Renal cortex interstitium (tissue), 11 donors: ENCODE measurements around the gene CACNA1C. TPM values are rescaled to one million over a fixed set of nuclear protein-coding genes. Genes with fewer than 3 reads are reported as not detected.

Source experiments
- DNase-seq, 11 donors: peaks; one replicate each; pipeline ENCODE4 v3.0.0-alpha.2; 2013; ENCODE audit warnings: low read depth in 9 of 11, low spot score in 4 of 11; ENCODE audit errors: extremely low read depth in 1 of 11
- polyA plus RNA-seq, 3 donors: library from polyadenylated mRNA; unstranded; fragments of 120-200 nt; gene quantifications; one replicate each; pipeline ENCODE4 v1.2.1, GENCODE V29; 2013; ENCODE audit not compliant: insufficient read length in 3 of 3

Gene CACNA1C
- polyA plus RNA-seq, 3 donors = 7.2 to 13.1 (median 7.8) TPM

DNA sequence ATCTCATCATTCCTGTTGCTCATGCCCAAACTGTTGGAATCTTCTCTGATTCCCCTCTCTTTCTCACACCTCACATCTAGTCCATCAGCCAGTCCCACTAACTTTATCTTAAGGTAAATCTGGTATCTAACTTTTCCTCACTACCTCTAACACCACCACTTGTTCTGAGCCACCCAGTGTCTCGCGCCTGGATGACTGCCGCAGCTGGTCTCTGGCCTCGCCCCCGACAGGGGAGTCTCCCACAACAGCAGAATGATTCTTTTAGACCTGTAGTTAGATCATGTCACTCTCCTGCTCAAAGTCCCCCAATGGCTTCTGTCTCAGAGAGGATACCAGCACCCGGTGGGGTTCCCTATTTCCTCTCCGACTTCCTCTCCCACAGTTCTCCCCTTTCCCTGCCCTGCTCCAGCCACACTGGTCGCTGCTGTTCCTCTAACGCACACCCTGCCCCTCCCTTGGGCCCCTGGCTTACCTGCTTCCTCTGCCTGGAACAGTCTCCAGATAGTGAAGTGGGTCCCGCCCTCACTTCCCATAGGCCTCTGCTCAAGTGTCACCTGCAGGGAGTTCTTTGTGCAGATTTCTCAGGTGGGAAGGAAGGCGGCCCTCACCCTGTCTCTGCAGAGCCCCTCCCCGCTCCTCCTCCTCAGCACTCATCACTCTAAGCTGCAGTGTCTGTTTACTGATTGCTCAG, 403.5 kb downstream of the CACNA1C start:
- DNase-seq = no peak

DNA sequence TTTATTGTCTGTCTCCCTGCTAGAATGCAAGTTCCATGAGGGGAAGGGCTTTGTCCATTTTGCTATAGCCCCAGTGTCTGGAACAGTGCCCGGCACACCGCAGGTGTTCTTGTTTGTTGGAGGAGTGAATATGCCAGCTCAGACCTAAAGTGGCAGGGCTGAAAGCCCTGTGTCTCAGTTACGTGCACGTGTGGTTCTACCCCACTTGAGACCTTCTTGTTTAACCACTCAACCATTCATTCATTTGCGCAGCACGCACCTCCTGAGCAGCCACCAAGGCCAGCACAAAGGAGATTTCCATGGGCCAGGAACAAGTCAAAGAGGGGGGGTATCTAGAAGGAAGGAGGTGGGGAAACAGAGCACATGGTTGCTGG, 404.0 kb downstream of the CACNA1C start:
- no peak for DNase-seq

DNA sequence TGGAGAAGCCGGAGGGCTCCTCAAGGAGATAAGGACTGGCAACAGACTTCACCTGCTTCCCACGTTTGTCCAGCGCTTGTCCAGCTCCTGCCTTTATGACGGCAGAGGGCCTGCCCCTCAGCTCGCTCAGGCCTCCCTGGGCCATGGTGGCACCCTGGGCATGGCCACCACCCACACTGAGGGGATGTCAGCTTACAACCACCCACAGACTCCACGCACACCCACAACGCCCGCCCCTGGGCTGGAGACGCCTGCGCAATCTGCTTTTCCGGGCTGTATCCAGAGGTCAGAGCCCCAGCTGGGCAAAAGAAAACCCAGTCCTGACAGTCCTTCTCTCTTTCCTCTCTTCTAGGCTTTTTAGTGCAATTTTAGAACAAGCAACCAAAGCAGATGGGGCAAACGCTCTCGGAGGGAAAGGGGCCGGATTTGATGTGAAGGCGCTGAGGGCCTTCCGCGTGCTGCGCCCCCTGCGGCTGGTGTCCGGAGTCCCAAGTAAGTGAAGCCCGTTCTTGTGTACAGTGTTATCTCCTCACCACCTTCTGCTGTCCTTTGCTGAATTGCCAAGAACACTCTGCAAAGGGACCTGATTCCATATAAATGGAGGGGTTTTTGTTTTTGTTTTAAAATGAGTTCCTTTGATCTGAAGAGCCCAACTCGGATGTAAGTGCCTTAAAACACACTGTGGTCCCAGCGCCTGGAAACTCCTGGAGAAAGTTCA, 404.6 kb downstream of the CACNA1C start:
- DNase-seq = no peak

- peak in 4 of 11 donors; percentile 7 to 14 (median 10) for DNase-seq
These were observed 405.2 kb downstream of the CACNA1C start for GRCh38 chr12:2457933-2458414.

- DNase-seq = no peak
These were observed 407.4 kb downstream of the CACNA1C start for GRCh38 chr12:2460051-2460670.

DNA sequence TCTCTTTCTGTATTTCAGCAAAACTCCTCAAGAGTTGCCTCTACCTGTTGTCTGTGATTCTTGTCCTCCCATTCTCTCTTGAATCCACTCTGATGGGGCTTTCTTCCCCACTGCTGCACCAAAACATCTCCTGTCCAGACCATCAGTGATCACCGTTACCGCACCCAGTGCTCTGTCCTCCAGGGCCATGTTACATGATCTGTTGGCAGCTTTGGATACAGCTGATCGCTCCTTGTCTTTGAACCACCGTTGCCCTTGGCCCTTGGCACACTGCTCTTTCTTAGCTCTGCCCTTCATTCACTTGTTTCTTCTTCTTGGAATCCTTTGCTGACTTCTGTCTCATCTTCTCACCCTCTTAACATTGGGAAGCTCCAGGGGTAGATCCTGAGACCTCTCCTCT, 408.3 kb downstream of the CACNA1C start:
- DNase-seq = no peak

DNA sequence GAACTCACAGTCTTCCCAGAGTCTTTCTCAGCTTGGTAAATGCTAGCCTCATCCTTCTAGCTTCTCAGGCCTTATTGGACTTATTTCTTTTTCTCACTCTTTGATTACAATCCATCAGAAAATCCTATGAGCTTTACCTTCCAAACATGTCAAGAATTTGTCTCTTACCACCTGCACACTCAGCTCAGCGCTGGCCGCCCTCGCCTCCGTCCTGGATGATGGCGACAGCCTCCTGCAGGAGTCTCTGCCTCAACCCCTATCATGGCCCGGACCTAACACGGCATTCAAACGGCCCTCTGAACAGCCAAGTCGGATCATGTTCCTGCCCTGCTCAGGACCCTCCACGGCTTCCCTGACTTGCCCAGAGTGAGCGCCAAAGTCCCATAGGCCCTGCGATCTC, 408.9 kb downstream of the CACNA1C start:
- DNase-seq = no peak

DNA sequence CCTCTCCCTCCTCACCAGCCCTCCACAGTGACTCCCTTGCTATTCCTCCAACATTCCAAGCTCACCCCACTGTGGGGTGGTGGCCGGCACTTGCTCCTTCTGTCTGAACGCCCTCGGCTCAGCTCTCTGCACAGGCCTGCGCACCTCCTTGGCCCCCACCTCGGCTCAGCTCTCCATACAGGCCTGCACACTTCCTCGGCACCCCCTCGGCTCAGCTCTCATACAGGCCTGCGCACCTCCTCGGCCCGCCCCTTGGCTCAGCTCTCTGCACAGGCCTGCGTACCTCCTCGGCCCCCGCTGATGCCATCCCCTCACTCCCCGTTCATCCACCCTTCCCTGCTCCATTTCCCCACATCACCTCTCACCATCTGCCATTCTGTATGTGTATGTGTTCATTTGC, 409.3 kb downstream of the CACNA1C start:
- no peak for DNase-seq

- no peak for DNase-seq
These were observed 410.9 kb downstream of the CACNA1C start for GRCh38 chr12:2463719-2464118.

GRCh38 chr12:2465681-2466080, 412.9 kb downstream of the CACNA1C start:
- no peak for DNase-seq

GRCh38 chr12:2466211-2466610, 413.4 kb downstream of the CACNA1C start:
- DNase-seq = no peak

GRCh38 chr12:2467447-2468195, 414.8 kb downstream of the CACNA1C start:
- no peak for DNase-seq

- no peak for DNase-seq
These were observed 423.2 kb downstream of the CACNA1C start for GRCh38 chr12:2475984-2476383.

GRCh38 chr12:2477009-2477766, 424.4 kb downstream of the CACNA1C start:
- DNase-seq = no peak

GRCh38 chr12:2479851-2480535, 427.2 kb downstream of the CACNA1C start:
- no peak for DNase-seq

GRCh38 chr12:2481346-2481745, 428.6 kb downstream of the CACNA1C start:
- DNase-seq = no peak

DNA sequence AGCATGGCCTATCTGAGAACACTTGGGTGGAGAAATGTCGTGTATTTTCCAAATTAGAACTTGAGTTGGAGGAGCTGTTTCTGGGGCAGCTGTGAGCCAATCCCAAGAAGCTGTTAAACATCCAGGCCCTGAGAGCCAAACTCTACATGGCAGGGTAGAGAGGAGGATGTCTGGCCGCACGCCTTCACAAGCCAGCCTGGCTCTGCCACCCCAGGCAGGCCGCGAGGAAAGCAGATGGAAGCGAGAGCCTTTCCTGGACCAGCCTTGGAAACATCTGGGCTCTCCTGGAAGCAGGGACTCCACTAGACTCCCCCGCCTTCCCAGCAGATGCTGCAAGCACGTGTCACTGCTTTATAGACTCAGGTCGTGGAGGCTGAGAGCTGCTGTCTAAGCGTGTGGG, 429.2 kb downstream of the CACNA1C start:
- no peak for DNase-seq

DNA sequence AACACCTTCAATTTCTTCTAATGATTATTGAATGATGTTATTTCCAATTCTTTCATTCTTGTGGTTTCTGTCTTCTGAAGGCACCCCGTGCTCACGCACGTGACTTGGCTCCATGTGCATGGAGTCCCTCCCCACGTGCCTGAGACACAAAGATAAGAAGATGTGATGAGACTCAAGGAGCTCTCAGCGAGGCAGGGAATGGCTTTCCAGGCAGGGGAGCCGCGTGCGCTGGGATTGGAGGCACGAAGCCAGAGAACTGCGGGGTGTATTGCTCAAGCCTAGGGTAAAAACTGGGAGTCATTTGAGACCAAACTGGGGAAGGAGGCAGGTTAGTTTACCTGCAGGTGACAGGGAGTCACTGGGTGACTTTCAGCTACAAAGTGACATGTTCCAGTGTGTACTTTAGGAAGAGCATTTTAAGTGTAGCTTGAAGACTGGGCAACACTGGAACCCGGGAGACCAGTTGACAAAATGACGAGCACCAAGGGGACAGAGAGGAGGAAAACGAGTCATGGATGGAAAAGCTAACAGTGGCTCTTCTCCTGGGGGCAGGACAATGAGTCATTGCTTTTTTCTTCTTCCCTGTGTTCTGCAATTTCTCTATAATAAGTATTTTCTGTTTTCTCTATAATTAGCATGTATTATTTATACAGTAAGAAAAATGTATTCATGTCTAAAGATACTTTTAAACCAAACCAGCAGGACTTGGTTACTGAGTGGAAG, 430.3 kb downstream of the CACNA1C start:
- no peak for DNase-seq
